ES-I3 (cell line): Measurements from ENCODE around the gene HSD17B14.
"Not testable (repeated sequence)": the region's sequence is repeated elsewhere in the genome, so short reads cannot be mapped to it uniquely, and the experiment has no call there.

ENCODE experiments used
- H3K36me3 ChIP-seq: 2 replicates; pipeline ENCODE4 v1.6.1; 2013; ENCODE audit warnings: mild to moderate bottlenecking, low read length, control low read depth, moderate library complexity; ENCODE audit not compliant: insufficient read depth
- H3K4me1 ChIP-seq: 2 replicates; pipeline ENCODE4 v1.6.1; 2013; ENCODE audit warnings: mild to moderate bottlenecking, control low read depth, low read length; ENCODE audit not compliant: insufficient read depth
- H3K9ac ChIP-seq: 2 replicates; pipeline ENCODE4 v1.6.1; 2013; ENCODE audit warnings: low read depth, mild to moderate bottlenecking, low read length, moderate library complexity
- H3K9me3 ChIP-seq: 2 replicates; pipeline ENCODE4 v1.6.1; 2013; ENCODE audit warnings: mild to moderate bottlenecking, low read length, moderate library complexity; ENCODE audit not compliant: control insufficient read depth, insufficient read depth

The HSD17B14 gene

DNA sequence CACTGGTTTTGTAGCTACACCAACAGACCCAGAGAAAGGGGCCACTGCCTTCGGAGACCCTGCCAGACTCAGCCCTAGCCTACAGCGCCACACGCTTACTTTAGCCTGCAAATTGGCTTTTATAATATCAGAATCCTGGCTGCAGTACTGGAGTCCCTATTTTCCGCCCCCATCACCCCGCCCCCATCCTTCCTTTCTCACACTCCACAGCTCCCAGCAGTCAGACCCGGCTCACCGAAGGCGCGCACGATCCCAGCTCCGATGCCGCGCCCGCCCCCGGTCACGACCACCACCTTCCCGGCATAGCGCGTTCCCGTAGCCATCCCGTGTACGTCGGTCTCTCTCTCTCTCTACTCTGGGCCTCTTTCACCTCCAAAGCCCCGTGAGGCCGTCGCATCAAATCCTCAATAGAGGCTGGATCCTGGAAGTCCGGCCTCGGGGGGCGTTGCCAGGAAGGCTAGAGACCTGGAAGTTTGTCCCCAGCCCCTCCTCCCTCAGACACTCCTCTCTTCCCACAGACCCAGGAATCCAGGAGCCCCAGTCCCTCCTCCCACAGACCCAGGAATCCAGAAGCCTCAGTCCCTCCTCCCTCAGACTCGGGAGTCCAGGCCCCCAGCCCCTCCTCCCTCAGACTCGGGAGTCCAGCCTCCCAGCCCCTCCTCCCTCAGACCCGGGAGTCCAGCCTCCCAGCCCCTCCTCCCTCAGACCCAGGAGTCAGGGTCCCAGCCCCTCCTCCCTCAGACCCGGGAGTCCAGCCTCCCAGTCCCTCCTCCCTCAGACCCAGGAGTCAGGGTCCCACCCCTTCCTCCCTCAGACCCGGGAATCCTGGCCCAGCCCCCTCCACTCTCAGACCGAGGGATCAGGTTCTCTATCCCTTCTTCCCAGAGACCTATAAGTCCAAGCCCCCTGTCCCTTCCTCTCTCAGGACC, at the start of gene HSD17B14:
TSS of gene HSD17B14 (minus strand) at position 403 of the 929 bp plus-strand sequence. CDS start at position 323, 80 bp downstream.
- H3K9me3 ChIP-seq, result no peaks in the 10 kb centered on the region
- H3K4me1 ChIP-seq, result no peaks in the 10 kb centered on the region
- H3K36me3 ChIP-seq, result no peaks in the 10 kb centered on the region
- peak within 1 kb of the TSS; percentile 73 for H3K9ac ChIP-seq

DNA sequence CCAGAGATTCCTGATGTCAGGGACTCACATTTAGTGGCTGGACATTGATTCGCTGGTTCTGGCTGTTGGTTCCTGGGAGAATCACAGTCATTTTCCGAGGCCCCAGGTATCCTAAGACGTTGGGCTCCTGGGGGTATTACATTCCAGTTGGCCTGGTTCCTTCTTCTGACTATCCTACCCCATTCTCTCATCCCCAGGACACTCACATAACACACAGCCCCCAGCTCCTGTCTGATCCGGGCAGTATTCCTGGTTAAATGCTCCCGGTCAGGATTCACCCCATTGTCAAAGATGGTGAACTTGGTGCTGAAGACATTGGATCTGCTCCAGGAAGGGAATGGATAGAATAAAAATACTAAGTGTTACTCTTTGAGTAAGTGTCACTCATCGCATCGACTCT, 47.4 kb upstream of the HSD17B14 start:
- H3K9me3 ChIP-seq, result no peaks in the 10 kb centered on the region
- H3K36me3 ChIP-seq, result no peaks in the 10 kb centered on the region
- H3K4me1 ChIP-seq, result peaks cover 6% of the 10 kb centered on the region; the same call in 1 of the 2 replicates
- no peak overlapping the region for H3K9ac ChIP-seq

DNA sequence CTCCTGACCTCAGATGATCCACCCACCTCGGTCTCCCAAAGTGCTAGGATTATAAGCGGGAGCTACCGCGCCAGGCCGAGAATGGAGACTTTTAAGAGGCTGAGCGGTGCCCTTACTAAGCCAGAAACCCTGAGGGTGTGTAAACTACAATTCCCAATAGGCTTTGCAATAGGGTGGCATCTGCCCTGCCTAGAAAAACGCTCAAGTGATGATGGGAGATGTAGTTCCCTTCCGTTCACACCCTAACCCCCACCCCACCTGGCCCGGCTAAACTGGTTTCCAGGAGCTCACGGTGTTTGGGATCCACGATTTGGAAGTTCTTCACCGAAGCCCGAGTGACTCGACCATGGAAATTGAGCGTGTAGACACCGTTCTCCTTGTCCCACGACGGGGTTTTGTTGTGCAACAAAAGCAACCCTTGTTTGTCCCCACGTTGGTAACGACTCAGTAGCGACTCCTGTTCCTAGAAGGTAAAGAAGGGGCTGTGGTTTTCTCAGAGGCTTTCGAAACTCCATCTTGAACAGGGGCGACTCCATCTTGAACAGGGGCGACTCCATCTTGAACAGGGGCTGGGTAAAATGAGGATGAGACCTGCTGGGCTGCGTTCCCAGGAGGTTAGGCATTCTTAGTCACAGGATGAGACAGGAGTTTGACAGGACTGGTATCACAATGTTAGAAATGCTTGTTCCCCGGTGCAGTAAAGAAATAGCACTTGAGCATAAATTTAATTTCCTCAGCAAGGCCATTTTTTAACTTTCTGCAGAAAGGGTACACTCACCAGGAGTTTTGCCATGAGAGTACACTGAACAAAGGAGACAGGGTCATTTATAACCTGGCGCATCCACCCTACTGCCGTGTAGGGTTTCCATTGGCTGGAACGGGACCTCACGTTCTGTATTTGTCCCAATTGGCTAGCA, 45.7 kb upstream of the HSD17B14 start:
- no peak overlapping the region for H3K9ac ChIP-seq
- no peaks in the 10 kb centered on the region for H3K9me3 ChIP-seq
- peaks cover 6% of the 10 kb centered on the region; the same call in 1 of the 2 replicates for H3K4me1 ChIP-seq
- H3K36me3 ChIP-seq, result no peaks in the 10 kb centered on the region

DNA sequence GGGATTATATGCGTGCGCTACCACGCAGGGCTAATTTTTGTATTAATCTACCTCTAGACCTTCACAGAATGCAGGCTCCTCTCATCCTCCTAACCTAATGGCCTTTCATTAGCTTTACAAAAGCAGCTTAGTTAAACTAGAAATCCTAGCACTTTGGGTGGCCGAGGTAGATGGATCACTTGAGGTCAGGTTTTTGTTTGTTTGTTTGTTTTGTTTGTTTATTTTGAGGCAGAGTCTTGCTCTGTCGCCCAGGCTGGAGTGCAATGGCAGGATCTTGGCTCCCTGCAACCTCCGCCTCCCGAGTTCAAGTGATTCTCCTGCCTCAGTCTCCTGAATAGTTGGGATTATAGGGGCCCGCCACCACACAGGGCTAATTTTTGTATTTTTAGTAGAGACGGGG, 43.4 kb upstream of the HSD17B14 start:
- not testable (repeated sequence) for H3K4me1 ChIP-seq, H3K9me3 ChIP-seq, H3K9ac ChIP-seq, H3K36me3 ChIP-seq

DNA sequence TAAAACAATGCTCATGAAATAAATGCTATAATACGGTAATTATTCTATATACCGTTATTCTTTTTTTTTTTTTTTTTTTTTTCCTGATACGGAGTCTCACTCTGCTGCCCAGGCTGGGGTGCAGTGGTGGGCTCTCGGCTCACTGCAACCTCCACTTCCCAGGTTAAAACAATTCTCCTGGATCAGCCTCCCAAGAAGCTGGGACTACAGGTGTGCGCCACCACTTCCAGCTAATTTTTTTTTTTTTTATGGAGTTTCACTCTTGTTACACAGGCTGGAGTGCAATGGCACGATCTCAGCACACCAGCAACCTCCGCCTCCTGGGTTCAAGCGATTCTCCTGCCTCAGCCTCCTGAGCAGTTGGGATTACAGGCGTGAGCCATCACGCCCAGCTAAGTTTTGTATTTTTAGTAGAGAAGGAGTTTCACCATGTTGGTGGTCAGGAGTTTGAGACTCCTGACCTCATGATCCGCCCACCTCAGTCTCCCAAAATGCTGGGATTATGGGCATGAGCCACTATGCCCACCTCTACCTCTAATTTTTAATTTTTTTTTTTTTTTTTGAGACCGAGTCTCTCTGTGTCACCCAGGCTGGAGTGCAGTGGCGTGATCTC, 42.8 kb upstream of the HSD17B14 start:
- H3K9me3 ChIP-seq, result no peaks in the 10 kb centered on the region
- H3K9ac ChIP-seq, result no peak overlapping the region
- peaks cover 6% of the 10 kb centered on the region; the same call in 1 of the 2 replicates for H3K4me1 ChIP-seq
- H3K36me3 ChIP-seq, result peaks cover 10% of the 10 kb centered on the region; the same call in 1 of the 2 replicates

DNA sequence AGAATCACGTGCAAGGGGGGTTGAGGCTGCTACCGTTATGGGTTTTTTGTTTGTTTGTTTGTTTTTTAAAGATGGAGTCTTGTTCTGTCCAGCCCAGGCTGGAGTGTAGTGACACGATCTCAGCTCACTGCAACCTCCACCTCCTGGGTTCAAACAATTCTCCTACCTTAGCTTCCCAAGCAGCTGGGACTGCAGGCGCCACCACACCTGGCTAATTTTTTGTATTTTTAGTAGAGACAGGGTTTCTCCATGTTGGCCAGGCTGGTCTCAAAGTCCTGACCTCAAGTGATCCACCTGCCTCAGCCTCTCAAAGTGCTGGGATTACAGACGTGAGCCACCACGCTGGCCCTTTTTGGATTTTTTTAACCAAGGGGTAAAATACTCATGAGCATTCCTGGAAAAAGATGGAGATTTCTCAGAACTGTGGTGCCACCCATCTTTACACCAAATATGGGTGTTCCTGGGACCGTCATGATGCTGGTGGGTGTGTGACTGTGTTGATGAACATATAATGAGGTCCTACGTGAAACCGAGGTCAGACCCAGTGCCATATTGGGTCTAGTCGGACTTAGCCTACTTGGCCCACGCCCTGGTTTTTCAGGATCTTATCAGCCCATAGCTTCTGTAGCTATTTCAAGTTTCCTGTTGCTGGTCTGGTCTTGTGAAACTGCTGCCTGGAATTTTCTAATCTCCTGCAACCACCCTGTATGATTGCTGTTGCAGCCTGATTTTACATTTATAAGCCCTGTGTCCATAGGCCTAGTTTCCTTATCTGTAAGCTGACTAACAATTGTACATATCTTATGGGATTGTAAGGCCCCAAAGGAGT, 42.1 kb upstream of the HSD17B14 start:
- Histone ChIP-seq H3K9ac (no peak overlapping the region), H3K4me1 (peaks cover 6% of the 10 kb centered on the region; the same call in 1 of the 2 replicates), H3K9me3 (no peaks in the 10 kb centered on the region), H3K36me3 (peaks cover 17% of the 10 kb centered on the region)

DNA sequence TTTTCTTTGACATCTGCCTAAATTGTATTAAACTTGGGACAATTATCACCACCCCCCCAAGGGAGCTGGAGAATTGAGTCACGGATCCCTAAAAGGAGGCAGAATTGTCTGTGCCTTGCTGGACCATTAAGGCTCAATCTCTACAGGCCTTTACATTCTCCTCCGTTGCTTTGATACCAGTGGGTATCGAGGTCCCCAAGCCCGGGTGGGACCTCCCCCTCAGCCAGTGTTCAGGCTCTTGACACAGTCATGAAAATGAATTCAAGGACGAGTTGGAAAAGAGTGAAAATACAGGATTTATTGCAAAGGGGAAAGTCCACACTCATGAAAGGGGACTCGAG, 41.5 kb upstream of the HSD17B14 start:
- no peak overlapping the region for H3K9ac ChIP-seq
- H3K36me3 ChIP-seq, result peaks cover 18% of the 10 kb centered on the region
- H3K4me1 ChIP-seq, result peaks cover 6% of the 10 kb centered on the region; the same call in 1 of the 2 replicates
- no peaks in the 10 kb centered on the region for H3K9me3 ChIP-seq

DNA sequence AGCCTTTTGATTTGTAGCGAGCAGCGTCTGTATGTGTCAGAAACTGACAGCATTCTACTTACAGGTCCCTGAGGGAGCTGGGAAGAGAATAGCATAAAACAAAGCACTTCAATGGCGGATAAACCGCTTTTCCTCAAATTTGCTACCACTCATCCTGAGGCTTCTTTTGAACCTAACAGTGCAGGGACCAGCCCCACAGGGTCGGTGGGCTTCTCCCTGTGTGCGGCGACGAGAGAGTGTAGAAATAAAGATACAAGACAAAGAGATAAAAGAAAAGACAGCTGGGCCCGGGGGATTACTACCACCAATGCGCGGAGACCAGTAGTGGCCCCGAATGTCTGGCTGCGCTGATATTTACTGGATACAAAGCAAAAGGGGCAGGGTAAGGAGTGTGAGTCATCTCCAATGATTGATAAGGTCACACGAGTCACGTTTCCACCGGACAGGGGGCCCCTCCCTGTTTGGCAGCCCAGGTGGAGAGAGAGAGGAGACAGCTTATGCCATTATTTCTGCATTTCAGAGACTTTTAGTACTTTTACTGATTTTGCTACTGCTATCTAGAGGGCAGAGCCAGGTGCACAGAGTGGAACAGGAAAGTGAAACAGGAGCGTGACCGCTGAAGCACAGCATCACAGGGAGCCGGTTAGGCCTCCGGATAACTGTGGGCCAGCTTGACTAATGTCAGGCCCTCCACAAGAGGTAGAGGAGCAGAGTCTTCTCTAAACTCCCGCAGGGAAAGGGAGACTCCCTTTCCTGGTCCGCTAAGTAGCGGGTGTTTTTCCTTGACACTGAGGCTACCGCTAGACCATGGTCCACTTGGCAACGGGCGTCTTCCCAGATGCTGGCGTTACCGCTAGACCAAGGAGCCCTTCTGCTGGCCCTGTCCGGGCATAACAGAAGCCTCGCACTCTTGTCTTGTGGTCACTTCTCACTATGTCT, 40.0 kb upstream of the HSD17B14 start:
- H3K9ac ChIP-seq, H3K9me3 ChIP-seq, H3K4me1 ChIP-seq: not testable (repeated sequence)
- H3K36me3 ChIP-seq, result peaks cover 18% of the 10 kb centered on the region

DNA sequence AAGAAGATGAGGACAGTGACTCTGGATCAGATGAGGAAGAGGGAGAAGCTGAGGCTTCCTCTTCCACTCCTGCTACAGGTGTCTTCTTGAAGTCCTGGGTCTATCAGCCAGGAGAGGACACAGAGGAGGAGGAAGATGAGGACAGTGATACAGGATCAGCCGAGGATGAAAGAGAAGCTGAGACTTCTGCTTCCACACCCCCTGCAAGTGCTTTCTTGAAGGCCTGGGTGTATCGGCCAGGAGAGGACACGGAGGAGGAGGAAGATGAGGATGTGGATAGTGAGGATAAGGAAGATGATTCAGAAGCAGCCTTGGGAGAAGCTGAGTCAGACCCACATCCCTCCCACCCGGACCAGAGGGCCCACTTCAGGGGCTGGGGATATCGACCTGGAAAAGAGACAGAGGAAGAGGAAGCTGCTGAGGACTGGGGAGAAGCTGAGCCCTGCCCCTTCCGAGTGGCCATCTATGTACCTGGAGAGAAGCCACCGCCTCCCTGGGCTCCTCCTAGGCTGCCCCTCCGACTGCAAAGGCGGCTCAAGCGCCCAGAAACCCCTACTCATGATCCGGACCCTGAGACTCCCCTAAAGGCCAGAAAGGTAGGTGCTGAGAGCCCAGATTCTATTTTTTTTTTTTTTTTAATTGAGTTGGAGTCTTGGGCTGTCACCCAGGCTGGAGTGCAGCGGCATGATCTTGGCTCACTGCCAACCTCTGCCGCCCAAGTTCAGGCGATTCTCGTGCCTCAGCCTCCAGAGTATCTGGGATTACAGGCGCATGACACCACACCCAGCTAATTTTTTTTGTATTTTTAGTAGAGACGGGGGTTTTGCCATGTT, 38.2 kb upstream of the HSD17B14 start:
- Histone ChIP-seq H3K9ac (peak overlapping the region; percentile 18; the same call in 1 of the 2 replicates), H3K9me3 (no peaks in the 10 kb centered on the region), H3K36me3 (peaks cover 18% of the 10 kb centered on the region), H3K4me1 (no peaks in the 10 kb centered on the region; the same call in 1 of the 2 replicates)

DNA sequence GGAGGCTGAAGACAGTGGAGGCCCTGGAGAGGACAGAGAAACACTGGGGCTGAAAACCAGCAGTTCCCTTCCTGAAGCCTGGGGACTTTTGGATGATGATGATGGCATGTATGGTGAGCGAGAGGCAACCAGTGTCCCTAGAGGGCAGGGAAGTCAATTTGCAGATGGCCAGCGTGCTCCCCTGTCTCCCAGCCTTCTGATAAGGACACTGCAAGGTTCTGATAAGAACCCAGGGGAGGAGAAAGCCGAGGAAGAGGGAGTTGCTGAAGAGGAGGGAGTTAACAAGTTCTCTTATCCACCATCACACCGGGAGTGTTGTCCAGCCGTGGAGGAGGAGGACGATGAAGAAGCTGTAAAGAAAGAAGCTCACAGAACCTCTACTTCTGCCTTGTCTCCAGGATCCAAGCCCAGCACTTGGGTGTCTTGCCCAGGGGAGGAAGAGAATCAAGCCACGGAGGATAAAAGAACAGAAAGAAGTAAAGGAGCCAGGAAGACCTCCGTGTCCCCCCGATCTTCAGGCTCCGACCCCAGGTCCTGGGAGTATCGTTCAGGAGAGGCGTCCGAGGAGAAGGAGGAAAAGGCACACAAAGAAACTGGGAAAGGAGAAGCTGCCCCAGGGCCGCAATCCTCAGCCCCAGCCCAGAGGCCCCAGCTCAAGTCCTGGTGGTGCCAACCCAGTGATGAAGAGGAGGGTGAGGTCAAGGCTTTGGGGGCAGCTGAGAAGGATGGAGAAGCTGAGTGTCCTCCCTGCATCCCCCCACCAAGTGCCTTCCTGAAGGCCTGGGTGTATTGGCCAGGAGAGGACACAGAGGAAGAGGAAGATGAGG, 37.4 kb upstream of the HSD17B14 start:
- Histone ChIP-seq H3K9ac (peak overlapping the region; percentile 93), H3K9me3 (no peaks in the 10 kb centered on the region), H3K36me3 (peaks cover 18% of the 10 kb centered on the region), H3K4me1 (peaks cover 2% of the 10 kb centered on the region; the same call in 1 of the 2 replicates)

DNA sequence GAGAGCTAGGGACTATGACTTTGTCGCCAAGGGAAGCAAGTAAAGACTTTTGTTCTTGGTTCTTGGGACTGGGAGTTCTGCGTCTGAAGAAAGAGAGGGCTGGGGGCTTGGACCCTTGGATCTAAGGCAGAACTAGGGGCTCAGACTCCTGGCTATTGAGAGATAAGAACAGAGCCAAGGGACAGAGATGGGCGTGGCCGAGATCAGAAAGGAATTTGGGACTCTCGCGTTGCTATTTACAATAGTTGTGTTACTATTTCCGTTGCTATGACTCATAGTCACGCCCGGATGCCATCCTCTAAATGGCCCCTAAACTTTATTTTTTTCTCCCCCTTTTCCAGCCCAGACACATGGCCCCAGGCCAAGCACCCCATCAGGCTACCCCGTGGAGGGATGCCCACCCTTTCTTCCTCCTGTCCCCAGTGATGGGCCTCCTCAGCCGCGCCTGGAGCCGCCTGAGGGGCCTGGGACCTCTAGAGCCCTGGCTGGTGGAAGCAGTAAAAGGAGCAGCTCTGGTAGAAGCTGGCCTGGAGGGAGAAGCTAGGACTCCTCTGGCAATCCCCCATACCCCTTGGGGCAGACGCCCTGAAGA, 36.7 kb upstream of the HSD17B14 start:
- Histone ChIP-seq H3K9ac (peak overlapping the region; percentile 93), H3K9me3 (no peaks in the 10 kb centered on the region), H3K36me3 (peaks cover 18% of the 10 kb centered on the region), H3K4me1 (peaks cover 4% of the 10 kb centered on the region; the same call in 1 of the 2 replicates)
